ENCODE measurements around the gene MIOX.
A peak's percentile ranks its signal among the peaks of the same experiment; 100 is the strongest.

- no peak for TF ChIP-seq CTCF (IDR thresholded peaks at IDR 0.05)
- TF ChIP-seq POLR2A (IDR thresholded peaks at IDR 0.05), result peak; percentile 54 to 85
Observed at GRCh38 chr22:50474710-50475651, 11.7 kb upstream of the MIOX start, which contains the start of gene SBF1.
